Measurements from ENCODE around the gene IGFBP7.

The IGFBP7 gene

DNA sequence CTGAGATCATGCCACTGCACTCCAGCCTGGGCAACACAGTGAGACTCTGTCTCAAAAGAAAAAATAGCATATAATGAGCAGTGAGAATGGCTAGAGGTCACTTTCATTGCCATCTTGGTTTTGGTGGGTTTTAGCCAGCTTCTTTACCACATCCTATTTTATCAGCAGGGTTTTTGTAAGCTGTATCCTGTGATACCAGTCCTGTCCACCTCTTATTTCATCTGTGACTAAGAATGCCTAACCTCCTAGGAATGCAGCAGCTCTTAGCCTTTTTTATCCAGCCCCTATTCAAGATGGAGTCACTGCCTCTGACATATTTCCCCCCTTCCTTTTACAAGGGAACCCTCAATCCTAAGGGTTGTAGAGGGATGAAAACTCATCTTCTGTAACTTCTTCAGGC lies 26.1 kb upstream of the IGFBP7 start:
- TF ChIP-seq FOXA1 (IDR thresholded peaks at IDR 0.05) (no peak), PKNOX1 (IDR thresholded peaks at IDR 0.05) (no peak), HDGF (IDR thresholded peaks at IDR 0.05; ENCODE audit: borderline replicate concordance) (no peak), NFRKB (IDR thresholded peaks at IDR 0.05) (no peak), CTBP1 (IDR thresholded peaks at IDR 0.05; ENCODE audit: borderline replicate concordance) (no peak), ARNT (IDR thresholded peaks at IDR 0.05) (no peak), FOXK2 (IDR thresholded peaks at IDR 0.05) (no peak)
- ChIA-PET CTCF (no interaction called here), POLR2A (no interaction called here)
- no peak for DNase-seq (ENCODE audit: extremely low spot score)

GRCh38 chr4:57132743-57133137 lies 22.6 kb upstream of the IGFBP7 start:
- ChIA-PET POLR2A (no interaction called here), CTCF (no interaction called here)
- TF ChIP-seq FOXA1 (IDR thresholded peaks at IDR 0.05): no peak
- TF ChIP-seq L3MBTL2 (conservative IDR thresholded peaks at IDR 0.05): no peak
- no peak for DNase-seq (ENCODE audit: extremely low spot score)

DNA sequence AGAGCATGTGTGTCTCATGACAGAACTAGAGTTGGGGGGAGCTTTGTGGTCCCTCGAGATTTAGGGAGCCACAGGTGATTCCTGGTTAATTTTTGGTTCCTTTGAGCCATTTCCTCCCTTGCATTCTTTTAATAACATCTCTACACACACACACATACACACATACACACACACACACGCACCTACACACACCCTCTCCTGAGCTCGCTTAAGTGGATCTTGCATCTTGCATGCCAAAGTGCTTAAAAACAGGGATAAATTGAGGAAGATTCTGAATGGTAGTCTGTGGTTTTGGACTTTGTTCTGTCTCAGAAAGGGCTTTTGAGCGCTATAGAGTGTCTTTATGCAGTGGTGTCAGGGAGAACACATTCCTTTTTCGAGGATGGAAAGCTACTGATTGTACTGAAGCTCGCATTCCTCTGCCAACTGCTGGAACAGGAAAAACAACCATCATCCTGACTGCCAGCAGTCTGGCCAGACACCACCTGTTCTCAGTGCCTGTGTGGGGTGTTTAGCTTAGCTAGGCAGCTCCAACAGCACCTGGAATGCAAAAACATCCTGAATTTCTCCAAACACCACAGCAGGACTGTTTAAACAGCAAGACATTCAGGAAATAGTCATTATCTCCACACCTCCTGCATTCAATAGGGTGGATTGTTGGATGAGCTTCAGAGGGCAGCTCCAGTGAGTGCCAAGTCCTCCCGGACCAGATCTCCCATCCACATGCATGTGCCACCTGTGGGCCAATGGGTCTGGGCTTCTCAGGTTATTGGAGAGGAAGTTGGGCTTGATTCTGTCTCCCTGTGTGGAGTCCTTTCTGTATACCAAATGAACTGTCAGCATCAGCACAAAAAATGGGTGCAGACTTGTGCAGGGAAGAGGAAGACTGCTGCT lies 21.9 kb upstream of the IGFBP7 start:
- no peak for DNase-seq (ENCODE audit: extremely low spot score)
- ChIA-PET POLR2A (no interaction called here), CTCF (interaction anchor here (0.6 kb wide), 1 partner anchor 198 kb away, joined by 12 read pairs; no protein-coding TSS in a partner anchor)
- no peak for TF ChIP-seq SUZ12 (IDR thresholded peaks at IDR 0.05)
- no peak for TF ChIP-seq L3MBTL2 (conservative IDR thresholded peaks at IDR 0.05)
- TF ChIP-seq FOXA1 (IDR thresholded peaks at IDR 0.05): no peak
- TF ChIP-seq PKNOX1 (IDR thresholded peaks at IDR 0.05): no peak
- TF ChIP-seq SP1 (IDR thresholded peaks at IDR 0.05): no peak
- no peak for TF ChIP-seq NFRKB (IDR thresholded peaks at IDR 0.05)
- no peak for TF ChIP-seq LEF1 (IDR thresholded peaks at IDR 0.05; ENCODE audit: borderline replicate concordance)
- no peak for TF ChIP-seq FOXM1 (IDR thresholded peaks at IDR 0.05; ENCODE audit: borderline replicate concordance)
- TF ChIP-seq BHLHE40 (IDR thresholded peaks at IDR 0.05; ENCODE audit: borderline replicate concordance): no peak
- TF ChIP-seq ZNF384 (IDR thresholded peaks at IDR 0.05): no peak
- TF ChIP-seq ELF4 (IDR thresholded peaks at IDR 0.05): no peak
- no peak for TF ChIP-seq FOXK2 (IDR thresholded peaks at IDR 0.05)
- no peak for TF ChIP-seq HDGF (IDR thresholded peaks at IDR 0.05; ENCODE audit: borderline replicate concordance)
- TF ChIP-seq CTBP1 (IDR thresholded peaks at IDR 0.05; ENCODE audit: borderline replicate concordance): no peak
- no peak for TF ChIP-seq TARDBP (IDR thresholded peaks at IDR 0.05)
- no peak for TF ChIP-seq ARNT (IDR thresholded peaks at IDR 0.05)

- TF ChIP-seq ARNT (IDR thresholded peaks at IDR 0.05) (no peak), CTBP1 (IDR thresholded peaks at IDR 0.05; ENCODE audit: borderline replicate concordance) (no peak), BHLHE40 (IDR thresholded peaks at IDR 0.05; ENCODE audit: borderline replicate concordance) (no peak), PKNOX1 (IDR thresholded peaks at IDR 0.05) (no peak), FOXK2 (IDR thresholded peaks at IDR 0.05) (no peak), FOXA1 (IDR thresholded peaks at IDR 0.05) (no peak), L3MBTL2 (conservative IDR thresholded peaks at IDR 0.05) (no peak), HDGF (IDR thresholded peaks at IDR 0.05; ENCODE audit: borderline replicate concordance) (no peak), LEF1 (IDR thresholded peaks at IDR 0.05; ENCODE audit: borderline replicate concordance) (no peak), NFRKB (IDR thresholded peaks at IDR 0.05) (no peak), FOXM1 (IDR thresholded peaks at IDR 0.05; ENCODE audit: borderline replicate concordance) (no peak), TARDBP (IDR thresholded peaks at IDR 0.05) (no peak), ZNF384 (IDR thresholded peaks at IDR 0.05) (no peak), ELF4 (IDR thresholded peaks at IDR 0.05) (no peak)
- ChIA-PET POLR2A (no interaction called here), CTCF (no interaction called here)
- no peak for DNase-seq (ENCODE audit: extremely low spot score)
These were observed 19.3 kb upstream of the IGFBP7 start for GRCh38 chr4:57129477-57129876.

DNA sequence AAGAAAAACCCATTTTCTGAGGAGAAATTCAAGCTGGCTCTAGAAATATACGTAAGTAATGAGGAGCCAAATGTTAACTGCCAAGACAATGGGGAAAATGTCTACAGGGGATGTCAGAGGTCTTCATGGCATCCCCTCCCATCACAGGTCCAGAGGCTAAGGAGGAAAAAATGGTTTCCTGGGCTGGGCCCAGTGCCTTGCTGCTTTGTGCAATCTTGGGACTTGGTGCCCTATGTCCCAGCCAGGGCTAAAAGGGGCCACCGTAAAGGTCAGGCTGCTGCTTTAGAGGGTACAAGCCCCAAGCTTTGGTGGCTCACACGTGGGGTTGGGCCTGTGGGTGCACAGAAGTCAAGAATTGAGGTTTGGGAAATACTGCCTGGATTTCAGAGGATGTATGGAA lies 17.2 kb upstream of the IGFBP7 start:
- ChIA-PET POLR2A (no interaction called here), CTCF (no interaction called here)
- no peak for TF ChIP-seq FOXK2 (IDR thresholded peaks at IDR 0.05)
- no peak for TF ChIP-seq TARDBP (IDR thresholded peaks at IDR 0.05)
- no peak for TF ChIP-seq L3MBTL2 (conservative IDR thresholded peaks at IDR 0.05)
- TF ChIP-seq FOXA1 (IDR thresholded peaks at IDR 0.05): no peak
- no peak for TF ChIP-seq FOXM1 (IDR thresholded peaks at IDR 0.05; ENCODE audit: borderline replicate concordance)
- no peak for TF ChIP-seq HDGF (IDR thresholded peaks at IDR 0.05; ENCODE audit: borderline replicate concordance)
- TF ChIP-seq BHLHE40 (IDR thresholded peaks at IDR 0.05; ENCODE audit: borderline replicate concordance): no peak
- TF ChIP-seq NFRKB (IDR thresholded peaks at IDR 0.05): no peak
- TF ChIP-seq SUZ12 (IDR thresholded peaks at IDR 0.05): no peak
- no peak for TF ChIP-seq PKNOX1 (IDR thresholded peaks at IDR 0.05)
- TF ChIP-seq LEF1 (IDR thresholded peaks at IDR 0.05; ENCODE audit: borderline replicate concordance): no peak
- no peak for TF ChIP-seq CTBP1 (IDR thresholded peaks at IDR 0.05; ENCODE audit: borderline replicate concordance)
- no peak for TF ChIP-seq ZNF384 (IDR thresholded peaks at IDR 0.05)
- no peak for TF ChIP-seq ARNT (IDR thresholded peaks at IDR 0.05)
- no peak for DNase-seq (ENCODE audit: extremely low spot score)
